GM12873 (cell line): ENCODE results near the gene OR8B8.
A peak's percentile ranks its signal among the peaks of the same experiment; 100 is the strongest.

ENCODE experiments used
- CTCF ChIP-seq: IDR thresholded peaks from 2 replicates; pipeline ENCODE4 v1.5.1; 2012; ENCODE audit warnings: low read depth, mild to moderate bottlenecking, moderate library complexity, low read length, control low read depth; ENCODE audit not compliant: insufficient read depth; ENCODE audit errors: missing control alignments

Gene OR8B8

GRCh38 chr11:124441081-124441480 is 4.4 kb downstream of the OR8B8 start:
- no peak for TF ChIP-seq CTCF

- no peak for TF ChIP-seq CTCF
These were observed 4.9 kb downstream of the OR8B8 start for GRCh38 chr11:124440608-124441007.

GRCh38 chr11:124434699-124435098 is 10.8 kb downstream of the OR8B8 start:
- TF ChIP-seq CTCF = no peak

- TF ChIP-seq CTCF = no peak
These were observed 15.9 kb downstream of the OR8B8 start for GRCh38 chr11:124429599-124429998.

- TF ChIP-seq CTCF = no peak
These were observed 21.0 kb downstream of the OR8B8 start, which contains the start of gene OR8B4 for GRCh38 chr11:124424384-124424921. Gene OR8B4 (minus strand): TSS chr11:124424871. CDS start chr11:124424871, 0 bp downstream.

GRCh38 chr11:124421043-124421442 is 24.5 kb downstream of the OR8B8 start:
- TF ChIP-seq CTCF = no peak

GRCh38 chr11:124415356-124415923 is 30.1 kb downstream of the OR8B8 start:
- TF ChIP-seq CTCF = peak; percentile 56
